NCI-H2029 (cell line): ENCODE results near the gene MYO1C.
"Not testable (repeated sequence)": the region's sequence is repeated elsewhere in the genome, so short reads cannot be mapped to it uniquely, and the experiment has no call there.

Experiments
- DNase-seq: peaks from one replicate; lab custom pipeline; 2025; lab: John Stamatoyannopoulos, UW

Gene MYO1C

DNA sequence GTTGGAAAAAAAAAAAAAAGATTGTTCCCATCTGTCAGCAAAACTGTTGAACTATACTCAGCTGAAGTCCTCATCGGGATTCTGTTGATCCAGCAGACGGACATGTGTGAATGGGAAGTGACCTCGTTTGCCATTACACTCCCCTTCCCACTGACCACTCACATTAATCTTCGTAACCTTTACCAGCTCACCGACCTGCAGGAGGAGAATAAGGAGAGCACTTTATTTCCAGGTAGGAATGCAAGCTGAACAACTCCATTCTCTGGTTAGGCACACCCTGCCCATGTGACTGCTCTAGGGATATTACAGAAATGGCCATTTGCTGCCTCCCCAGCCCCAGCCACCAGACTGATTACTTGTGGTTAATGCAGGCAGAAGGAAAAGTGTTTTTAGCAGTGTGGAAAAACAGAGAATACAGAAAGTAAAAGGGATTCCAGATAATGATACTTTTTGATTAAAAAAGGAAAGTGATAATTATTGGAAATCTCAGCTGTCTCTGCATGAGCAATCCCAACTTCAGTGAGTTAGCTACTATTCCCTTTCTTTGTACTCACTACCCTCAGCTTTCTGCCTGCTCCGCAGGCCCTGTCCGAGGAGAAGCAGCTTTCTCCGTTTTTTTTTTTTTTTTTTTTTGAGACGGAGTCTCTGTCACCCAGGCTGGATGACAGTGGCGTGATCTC lies 68.9 kb downstream of the MYO1C start:
- no peak for DNase-seq

DNA sequence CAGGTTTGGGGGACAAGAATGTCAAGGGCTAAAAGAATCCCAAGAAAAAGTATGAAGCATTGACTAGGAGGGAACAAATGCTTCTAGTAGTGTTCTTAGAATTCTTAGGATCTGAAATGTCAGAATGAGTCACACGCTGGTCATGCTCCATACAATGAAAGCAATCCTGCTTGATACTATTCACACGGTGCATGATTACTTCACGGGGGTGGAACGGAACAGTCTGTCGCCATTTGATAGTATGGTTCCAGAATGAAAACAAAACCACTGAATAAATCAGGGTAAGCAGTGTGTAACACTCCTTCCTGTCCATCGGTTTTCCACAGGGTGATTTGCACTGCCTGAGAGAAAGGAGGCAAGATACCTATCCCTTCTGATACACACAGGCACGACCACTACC lies 69.6 kb downstream of the MYO1C start:
- no peak for DNase-seq

DNA sequence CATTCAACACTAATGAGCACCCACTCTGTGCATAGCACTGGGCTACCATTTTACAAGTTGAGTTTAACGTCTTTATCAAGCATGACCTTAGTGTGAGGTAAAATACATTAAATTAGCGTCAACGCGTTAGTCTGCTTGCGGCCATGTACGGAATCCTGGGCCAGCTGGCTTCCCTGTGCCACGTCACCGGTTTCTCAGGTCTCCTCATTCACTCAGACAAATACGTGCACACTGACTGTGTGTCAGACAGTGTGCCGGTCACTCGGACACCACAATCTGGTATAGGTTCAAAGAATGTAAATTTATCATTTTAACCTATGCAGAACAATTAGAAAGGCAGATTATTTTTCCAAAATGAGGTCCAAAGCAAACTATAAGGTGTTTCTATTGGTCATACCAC lies 71.0 kb downstream of the MYO1C start:
- no peak for DNase-seq

GRCh38 chr17:1420981-1421380 lies 71.5 kb downstream of the MYO1C start:
- DNase-seq = no peak

GRCh38 chr17:1420163-1420562 lies 72.3 kb downstream of the MYO1C start:
- DNase-seq = no peak

DNA sequence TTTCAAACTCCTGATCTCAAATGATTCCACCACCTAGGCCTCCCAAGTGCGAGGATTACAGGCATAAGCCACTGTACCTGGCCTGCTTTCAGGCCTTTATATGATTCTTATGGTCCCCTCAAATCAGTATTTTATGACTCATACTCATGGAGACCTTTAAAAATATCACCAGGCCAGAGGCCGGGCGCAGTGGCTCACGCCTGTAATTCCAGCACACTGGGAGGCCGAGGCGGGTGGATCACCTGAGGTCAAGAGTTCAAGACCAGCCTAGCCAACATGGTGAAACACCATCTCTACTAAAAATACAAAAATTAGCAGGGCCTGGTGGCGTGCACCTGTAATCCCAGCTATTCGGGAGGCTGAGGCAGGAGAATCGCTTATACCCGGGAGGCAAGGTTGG lies 74.0 kb downstream of the MYO1C start:
- not testable (repeated sequence) for DNase-seq

DNA sequence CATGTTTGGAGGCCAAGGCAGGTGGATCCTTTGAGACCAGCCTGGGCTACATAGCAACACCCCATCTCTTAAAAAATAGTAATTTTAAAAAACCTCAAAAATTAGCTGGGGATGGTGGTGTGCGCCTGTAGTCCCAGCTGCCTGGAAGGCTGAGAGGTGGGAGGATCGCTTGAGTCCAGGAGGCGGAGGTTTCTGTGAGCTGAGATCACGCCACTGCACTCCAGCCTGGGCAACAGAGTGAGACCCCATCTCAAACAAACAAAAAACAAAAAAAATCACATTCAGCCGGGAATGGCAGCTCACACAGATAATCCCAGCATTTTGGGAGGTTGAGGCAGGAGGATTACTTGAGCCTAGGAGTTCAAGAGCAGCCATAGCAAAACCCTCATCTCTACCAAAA lies 76.1 kb downstream of the MYO1C start:
- no peak for DNase-seq

GRCh38 chr17:1414634-1415033 lies 77.9 kb downstream of the MYO1C start:
- DNase-seq = no peak
